ENCODE data around the gene DYNLT5. TPM values are rescaled to one million over a fixed set of nuclear protein-coding genes. Genes with fewer than 3 reads are reported as not detected.
A peak's percentile ranks its signal among the peaks of the same experiment; 100 is the strongest.
"Not testable (repeated sequence)": the region's sequence is repeated elsewhere in the genome, so short reads cannot be mapped to it uniquely, and the experiment has no call there.

The DYNLT5 gene
- total and polyA plus RNA-seq, 12 donors: 0.89 to 7.0 (median 1.5) TPM

- DNase-seq (no peak), ATAC-seq (no peak)
- Histone ChIP-seq H3K9me3 (no peaks in the 10 kb centered on the region), H3K27ac (no peak overlapping the region), H3K27me3 (no peaks in the 10 kb centered on the region), H3K36me3 (peaks cover 0 to 3% (median 0%) of the 10 kb centered on the region in 9 donors), H3K4me1 (no peaks in the 10 kb centered on the region), H3K4me3 (no peak overlapping the region)
- intact Hi-C loops (cut with DNase I): loop anchor here in 1 of 10 donors (1.0 kb wide), 1 partner anchor 10 kb away; no protein-coding TSS in a partner anchor
- TF ChIP-seq, protein P1, sequence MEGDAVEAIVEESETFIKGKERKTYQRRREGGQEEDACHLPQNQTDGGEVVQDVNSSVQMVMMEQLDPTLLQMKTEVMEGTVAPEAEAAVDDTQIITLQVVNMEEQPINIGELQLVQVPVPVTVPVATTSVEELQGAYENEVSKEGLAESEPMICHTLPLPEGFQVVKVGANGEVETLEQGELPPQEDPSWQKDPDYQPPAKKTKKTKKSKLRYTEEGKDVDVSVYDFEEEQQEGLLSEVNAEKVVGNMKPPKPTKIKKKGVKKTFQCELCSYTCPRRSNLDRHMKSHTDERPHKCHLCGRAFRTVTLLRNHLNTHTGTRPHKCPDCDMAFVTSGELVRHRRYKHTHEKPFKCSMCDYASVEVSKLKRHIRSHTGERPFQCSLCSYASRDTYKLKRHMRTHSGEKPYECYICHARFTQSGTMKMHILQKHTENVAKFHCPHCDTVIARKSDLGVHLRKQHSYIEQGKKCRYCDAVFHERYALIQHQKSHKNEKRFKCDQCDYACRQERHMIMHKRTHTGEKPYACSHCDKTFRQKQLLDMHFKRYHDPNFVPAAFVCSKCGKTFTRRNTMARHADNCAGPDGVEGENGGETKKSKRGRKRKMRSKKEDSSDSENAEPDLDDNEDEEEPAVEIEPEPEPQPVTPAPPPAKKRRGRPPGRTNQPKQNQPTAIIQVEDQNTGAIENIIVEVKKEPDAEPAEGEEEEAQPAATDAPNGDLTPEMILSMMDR (IDR thresholded peaks at IDR 0.05): no peak
- WGBS, 2 donors: 42 to 64% methylated on average over 2 of the region's 2 CpGs
Observed at GRCh38 chr1:66712839-66713238, 39.4 kb upstream of the DYNLT5 start.

GRCh38 chr1:66723985-66724384 is 28.3 kb upstream of the DYNLT5 start:
- peaks cover 0 to 14% (median 5%) of the 10 kb centered on the region in 9 donors for H3K4me1 ChIP-seq
- H3K9me3 ChIP-seq: no peaks in the 10 kb centered on the region
- H3K4me3 ChIP-seq: no peak overlapping the region
- ATAC-seq: no peak
- TF ChIP-seq, protein P1 (IDR thresholded peaks at IDR 0.05): no peak
- H3K27me3 ChIP-seq: no peaks in the 10 kb centered on the region
- no peak overlapping the region for H3K27ac ChIP-seq
- intact Hi-C loops (cut with DNase I): loop anchor here in 7 of 10 donors (1.0 to 10.0 kb wide), 7 partner anchors 11 to 769 kb away; partner anchors contain the start of gene SGIP1 (in 4 of the 7)
- peaks cover 0 to 35% (median 0%) of the 10 kb centered on the region in 9 donors for H3K36me3 ChIP-seq
- no peak for DNase-seq

GRCh38 chr1:66725885-66726665 is 26.2 kb upstream of the DYNLT5 start:
- peak in 1 of 2 donors; percentile 68 for DNase-seq
- H3K27me3 ChIP-seq: no peaks in the 10 kb centered on the region
- intact Hi-C loops (cut with DNase I): loop anchor here in 8 of 10 donors (5.0 to 10.0 kb wide), 8 partner anchors 191 to 771 kb away; partner anchors contain the start of gene SGIP1 (in 4 of the 8)
- H3K9me3 ChIP-seq: no peaks in the 10 kb centered on the region
- peaks cover 0 to 31% (median 0%) of the 10 kb centered on the region in 9 donors for H3K36me3 ChIP-seq
- H3K4me1 ChIP-seq: peaks cover 0 to 22% (median 8%) of the 10 kb centered on the region in 9 donors
- WGBS, 2 donors: 30 to 32% methylated on average over 9 of the region's 9 CpGs
- ATAC-seq: peak; percentile 52 to 90 (median 73)
- TF ChIP-seq, protein P1 (IDR thresholded peaks at IDR 0.05): peak; percentile 94 to 99 (median 96)
- H3K27ac ChIP-seq: no peak overlapping the region
- H3K4me3 ChIP-seq: no peak overlapping the region

GRCh38 chr1:66728021-66728420 is 24.2 kb upstream of the DYNLT5 start:
- Histone ChIP-seq H3K4me3 (no peak overlapping the region), H3K36me3 (peaks cover 0 to 22% (median 0%) of the 10 kb centered on the region in 9 donors), H3K27me3 (no peaks in the 10 kb centered on the region), H3K4me1 (peaks cover 0 to 34% (median 8%) of the 10 kb centered on the region in 9 donors), H3K27ac (peak overlapping the region in 2 of 10 donors; percentile 43 to 53), H3K9me3 (no peaks in the 10 kb centered on the region)
- no peak for DNase-seq
- intact Hi-C loops (cut with DNase I): loop anchor here in 8 of 10 donors (5.0 to 10.0 kb wide), 8 partner anchors 193 to 773 kb away; partner anchors contain the start of gene SGIP1 (in 4 of the 8)
- no peak for ATAC-seq
- 72 to 80% methylated on average over 2 of the region's 2 CpGs for WGBS, 2 donors
- TF ChIP-seq, protein P1 (IDR thresholded peaks at IDR 0.05): no peak

DNA sequence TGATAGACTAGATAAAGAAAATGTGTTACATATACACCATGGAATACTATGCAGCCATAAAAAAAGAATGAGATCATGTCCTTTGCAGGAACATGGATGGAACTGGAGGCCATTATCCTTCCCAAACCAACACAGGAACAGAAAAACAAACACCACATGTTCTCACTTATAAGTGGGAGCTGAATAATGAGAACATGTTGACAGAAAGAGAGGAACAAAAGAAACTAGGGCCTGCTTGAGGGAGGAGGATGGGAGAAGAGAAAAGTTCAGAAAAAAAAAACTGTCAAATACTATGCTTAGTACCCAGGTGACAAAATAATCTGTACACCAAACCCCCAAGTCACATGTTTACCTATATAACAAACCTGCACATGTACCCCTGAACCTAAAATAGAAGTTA is 23.5 kb upstream of the DYNLT5 start:
- not testable (repeated sequence) for H3K9me3 ChIP-seq, ATAC-seq, H3K27me3 ChIP-seq, DNase-seq, H3K4me3 ChIP-seq
- Histone ChIP-seq H3K27ac (peak overlapping the region in 5 of 10 donors; percentile 31 to 53 (median 43)), H3K4me1 (peaks cover 0 to 41% (median 8%) of the 10 kb centered on the region in 9 donors), H3K36me3 (peaks cover 0 to 17% (median 0%) of the 10 kb centered on the region in 9 donors)
- intact Hi-C loops (cut with DNase I): loop anchor here in 8 of 10 donors (5.0 to 10.0 kb wide), 8 partner anchors 194 to 774 kb away; partner anchors contain the start of gene SGIP1 (in 4 of the 8)

All from heart right ventricle (tissue), 16 donors.